GM21526 (cell line): ENCODE data around the gene TIGD7.
"Not testable (repeated sequence)": the region's sequence is repeated elsewhere in the genome, so short reads cannot be mapped to it uniquely, and the experiment has no call there.

Experiments used
- ATAC-seq: cut with Tn5 transposase; IDR thresholded peaks from one replicate; pipeline ENCODE4 v1.9.1; 2021; ENCODE audit warnings: moderate library complexity; ENCODE audit not compliant: unreplicated experiment, low FRiP score

The TIGD7 gene

GRCh38 chr16:3283543-3284447 lies 21.4 kb downstream of the TIGD7 start:
- peak; percentile 18 for ATAC-seq

GRCh38 chr16:3282730-3283542 lies 22.3 kb downstream of the TIGD7 start, which contains the start of gene ZNF263:
Gene ZNF263, plus strand, starts transcription at chr16:3283491. Its CDS starts 328 bp downstream, at chr16:3283819.
- peak; percentile 67 for ATAC-seq

- ATAC-seq, result peak; percentile 24
These were observed 23.0 kb downstream of the TIGD7 start for GRCh38 chr16:3282103-3282729.

GRCh38 chr16:3281222-3281820 lies 23.9 kb downstream of the TIGD7 start:
- no peak for ATAC-seq

DNA sequence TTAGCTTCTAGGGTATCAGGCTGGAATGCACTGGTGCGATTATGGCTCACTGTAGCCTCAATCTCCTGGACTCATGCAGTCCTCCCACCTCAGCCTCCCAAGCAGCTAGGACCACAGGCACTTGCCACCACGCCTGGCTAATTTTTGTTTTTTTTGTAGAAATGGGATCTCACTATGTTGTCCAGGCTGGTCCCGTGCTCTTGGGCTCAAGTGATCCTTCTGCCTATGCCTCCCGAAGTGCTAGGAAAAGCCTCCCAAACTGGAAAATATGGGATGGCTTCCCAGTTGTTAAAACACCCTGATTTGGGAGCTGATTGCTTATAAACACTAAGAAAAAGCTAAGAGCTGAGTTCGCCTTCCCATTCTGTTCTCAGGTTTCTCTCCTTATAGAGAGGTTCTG lies 28.6 kb downstream of the TIGD7 start:
- no peak for ATAC-seq

- ATAC-seq, result no peak
These were observed 30.3 kb downstream of the TIGD7 start for GRCh38 chr16:3274947-3275346.

DNA sequence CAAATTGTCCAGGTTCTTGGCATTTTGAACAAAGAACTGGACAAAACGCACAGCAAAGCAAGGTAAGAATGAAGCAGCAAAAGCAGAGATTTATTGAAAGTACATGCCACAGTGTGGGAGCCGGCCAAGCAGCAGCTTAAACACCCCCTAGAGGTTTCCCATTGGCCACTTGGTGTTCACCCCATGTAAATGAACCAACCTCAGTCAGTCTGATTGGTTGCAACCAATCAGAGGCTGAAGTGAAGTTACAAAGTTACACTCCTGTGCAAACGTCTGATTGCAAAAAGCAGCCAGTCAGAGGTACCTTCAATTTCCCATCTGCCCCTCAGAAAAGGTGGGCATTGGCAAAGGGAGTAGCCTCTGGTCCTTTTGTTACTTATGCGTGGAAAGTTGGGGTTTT lies 30.7 kb downstream of the TIGD7 start:
- ATAC-seq, result no peak

DNA sequence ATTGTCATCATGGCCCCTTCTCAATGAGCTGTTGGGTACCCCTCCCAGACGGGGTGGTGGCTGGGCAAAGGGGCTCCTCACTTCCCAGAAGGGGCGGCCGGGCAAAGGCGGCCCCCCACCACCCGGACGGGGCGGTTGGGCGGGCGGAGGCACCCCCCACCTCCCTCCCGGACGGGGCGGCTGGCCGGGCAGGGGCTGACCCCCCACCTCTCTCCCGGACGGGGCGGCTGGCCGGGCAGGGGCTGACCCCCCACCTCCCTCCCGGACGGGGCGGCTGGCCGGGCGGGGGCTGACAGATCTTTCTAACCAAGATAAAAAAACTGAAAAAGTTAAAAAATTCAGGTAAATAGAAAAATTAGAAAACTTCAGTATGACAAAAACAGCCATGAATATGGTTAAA lies 33.9 kb downstream of the TIGD7 start:
- not testable (repeated sequence) for ATAC-seq

DNA sequence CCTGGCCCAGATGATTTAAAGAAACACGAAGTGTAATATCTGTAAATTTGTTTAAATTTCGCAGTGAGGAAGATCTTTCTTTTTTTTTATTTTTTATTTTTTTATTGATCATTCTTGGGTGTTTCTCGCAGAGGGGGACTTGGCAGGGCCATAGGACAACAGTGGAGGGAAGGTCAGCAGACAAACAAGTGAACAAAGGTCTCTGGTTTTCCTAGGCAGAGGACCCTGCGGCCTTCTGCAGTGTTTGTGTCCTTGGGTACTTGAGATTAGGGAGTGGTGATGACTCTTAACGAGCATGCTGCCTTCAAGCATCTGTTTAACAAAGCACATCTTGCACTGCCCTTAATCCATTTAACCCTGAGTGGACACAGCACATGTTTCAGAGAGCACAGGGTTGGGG lies 34.5 kb downstream of the TIGD7 start:
- ATAC-seq, result not testable (repeated sequence)

DNA sequence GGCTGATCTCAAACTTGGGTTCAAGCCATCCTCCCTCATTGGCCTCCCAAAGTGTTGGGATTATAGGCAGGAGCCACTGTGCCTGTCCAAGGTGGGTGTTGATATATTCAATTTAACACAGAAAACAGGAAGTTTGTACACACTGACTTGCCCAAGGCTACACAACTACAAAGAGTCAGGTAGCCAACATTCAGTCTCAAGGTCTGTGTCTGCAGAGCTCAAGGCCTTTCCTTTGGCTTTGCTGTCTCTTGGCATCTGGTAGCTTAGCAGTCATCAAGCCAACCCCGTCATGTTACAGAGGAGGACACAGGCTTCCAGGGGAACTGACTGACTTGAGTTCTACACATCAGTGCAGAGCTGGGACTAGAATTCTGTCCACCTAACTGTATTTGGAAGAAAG lies 36.9 kb downstream of the TIGD7 start:
- no peak for ATAC-seq

- ATAC-seq, result no peak
These were observed 38.2 kb downstream of the TIGD7 start for GRCh38 chr16:3266873-3267537.

GRCh38 chr16:3264137-3265036 lies 40.8 kb downstream of the TIGD7 start:
- no peak for ATAC-seq

DNA sequence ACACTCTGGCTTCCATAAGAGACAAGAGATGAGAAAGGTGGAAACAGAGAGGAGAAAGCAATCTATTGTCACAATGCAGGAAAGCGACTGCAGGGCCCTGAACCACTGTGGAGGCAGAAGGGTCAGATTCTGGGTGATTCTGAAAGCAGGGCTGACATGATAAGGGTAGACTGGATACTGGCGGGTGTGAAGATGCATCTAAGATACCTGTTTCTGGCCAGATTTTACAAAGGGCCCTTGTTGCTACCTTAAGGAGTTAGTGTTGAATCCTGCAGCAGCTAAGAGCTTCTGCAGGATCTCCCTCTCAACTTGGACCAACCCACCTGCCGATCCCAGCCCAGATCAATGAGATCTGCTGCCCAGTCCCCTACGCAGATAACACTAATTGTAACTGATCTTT lies 42.7 kb downstream of the TIGD7 start:
- ATAC-seq, result no peak

DNA sequence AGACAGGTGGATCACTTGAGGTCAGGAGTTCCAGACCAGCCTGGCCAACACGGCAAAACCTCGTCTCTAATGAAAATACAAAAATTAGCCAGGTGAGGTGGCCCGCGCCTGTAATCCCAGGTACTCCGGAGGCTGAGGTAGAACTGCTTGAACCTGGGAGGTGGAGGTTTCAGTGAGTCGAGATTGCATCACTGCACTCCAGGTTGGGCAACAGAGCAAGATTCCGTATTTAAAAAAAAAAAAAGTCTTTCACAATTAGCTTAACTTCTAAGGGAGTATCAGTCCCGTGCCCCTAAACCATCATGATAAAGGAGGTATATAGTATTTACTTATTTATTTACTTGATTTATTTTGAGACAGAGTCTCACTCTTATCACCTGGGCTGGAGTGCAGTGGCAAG lies 45.4 kb downstream of the TIGD7 start:
- ATAC-seq, result no peak

GRCh38 chr16:3256866-3257465 lies 48.3 kb downstream of the TIGD7 start:
- ATAC-seq, result no peak

GRCh38 chr16:3256146-3256865 lies 48.9 kb downstream of the TIGD7 start, which contains the start of gene MEFV:
Gene MEFV, minus strand, starts transcription at chr16:3256633. Its CDS starts 46 bp downstream, at chr16:3256587.
- no peak for ATAC-seq

DNA sequence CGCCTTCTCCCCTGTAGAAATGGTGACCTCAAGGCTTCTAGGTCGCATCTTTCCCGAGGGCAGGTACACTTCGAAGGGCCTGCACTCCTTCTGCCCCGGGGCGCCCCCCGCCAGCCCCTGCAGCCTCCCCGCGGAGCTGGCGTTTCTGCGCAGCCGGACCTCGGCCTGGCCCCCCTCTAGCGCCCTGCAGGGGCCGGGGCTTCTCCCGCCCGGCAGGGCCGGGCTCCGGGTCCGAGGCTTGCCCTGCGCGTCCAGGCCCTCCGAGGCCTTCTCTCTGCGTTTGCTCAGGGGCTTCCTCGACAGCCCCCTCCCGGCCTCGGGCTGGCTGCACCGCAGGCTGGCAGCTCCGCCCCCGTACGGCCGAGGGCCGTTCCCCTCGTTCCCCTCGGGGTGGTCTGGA lies 50.9 kb downstream of the TIGD7 start:
- no peak for ATAC-seq

DNA sequence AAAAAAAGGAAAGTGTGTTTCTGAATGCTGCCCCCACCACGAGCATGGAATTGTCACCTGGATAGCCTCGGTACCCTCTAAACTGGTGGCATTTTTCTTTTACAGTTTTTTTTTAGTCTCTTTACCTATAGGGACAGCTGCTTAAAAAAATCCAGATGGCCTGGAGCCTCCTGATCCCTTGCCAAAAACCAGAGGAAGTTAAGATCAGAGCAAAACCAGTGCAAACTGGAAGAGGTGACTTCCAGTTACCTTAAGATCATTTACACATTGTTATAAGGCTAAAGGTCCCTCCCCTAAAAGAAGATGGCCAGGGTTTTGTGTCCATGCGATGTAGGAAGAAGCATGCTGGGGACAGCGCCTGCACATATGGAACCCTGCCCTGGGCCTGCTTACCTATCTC lies 52.3 kb downstream of the TIGD7 start:
- no peak for ATAC-seq
